HEK293T (cell line): ENCODE results near the gene CYP11A1.

Experiments used
- CTCF ChIA-PET: fragments of 350-600 bp; formaldehyde crosslinking; extraction: SDS; loops from one replicate; lab custom pipeline; 2021; ENCODE audit warnings: antibody characterized with exemption, inconsistent platforms; lab: Yijun Ruan, JAX
- POLR2A ChIA-PET: fragments of 350-600 bp; formaldehyde crosslinking; extraction: SDS; loops from one replicate; lab custom pipeline; 2020; ENCODE audit warnings: antibody characterized with exemption, inconsistent platforms; lab: Yijun Ruan, JAX
- DNase-seq: peaks from one replicate; pipeline ENCODE4 v3.0.0; 2012; ENCODE audit warnings: mixed read lengths; ENCODE audit errors: extremely low spot score
- ARNT ChIP-seq: fragments of 450-650 bp; IDR thresholded peaks from 2 replicates; pipeline ENCODE4 v1.6.1; 2017; ENCODE audit warnings: mild to moderate bottlenecking
- BHLHE40 ChIP-seq: fragments of 450-650 bp; IDR thresholded peaks from 2 replicates; pipeline ENCODE4 v1.6.1; 2016; ENCODE audit warnings: mild to moderate bottlenecking, moderate library complexity, borderline replicate concordance
- CTBP1 ChIP-seq: fragments of 450-650 bp; IDR thresholded peaks from 2 replicates; pipeline ENCODE4 v1.6.1; 2016; ENCODE audit warnings: borderline replicate concordance
- ELF4 ChIP-seq: fragments of 450-650 bp; IDR thresholded peaks from 2 replicates; pipeline ENCODE4 v1.6.1; 2017; ENCODE audit warnings: antibody characterized with exemption
- FOXA1 ChIP-seq: fragments of 450-650 bp; IDR thresholded peaks from 2 replicates; pipeline ENCODE4 v1.6.1; 2016; ENCODE audit warnings: mild to moderate bottlenecking
- FOXK2 ChIP-seq: fragments of 450-650 bp; IDR thresholded peaks from 2 replicates; pipeline ENCODE4 v1.6.1; 2016; ENCODE audit warnings: mild to moderate bottlenecking
- FOXM1 ChIP-seq: fragments of 450-650 bp; IDR thresholded peaks from 2 replicates; pipeline ENCODE4 v1.6.1; 2017; ENCODE audit warnings: mild to moderate bottlenecking, borderline replicate concordance
- HDGF ChIP-seq: fragments of 450-650 bp; IDR thresholded peaks from 2 replicates; pipeline ENCODE4 v1.6.1; 2017; ENCODE audit warnings: antibody characterized with exemption, borderline replicate concordance
- L3MBTL2 ChIP-seq: fragments of 450-650 bp; conservative IDR thresholded peaks from 2 replicates; pipeline ENCODE4 v1.6.1; 2016; ENCODE audit warnings: mild to moderate bottlenecking
- LEF1 ChIP-seq: fragments of 450-650 bp; IDR thresholded peaks from 2 replicates; pipeline ENCODE4 v1.6.1; 2017; ENCODE audit warnings: mild to moderate bottlenecking, borderline replicate concordance
- NFRKB ChIP-seq: fragments of 450-650 bp; IDR thresholded peaks from 2 replicates; pipeline ENCODE4 v1.6.1; 2016; ENCODE audit warnings: mild to moderate bottlenecking, moderate library complexity
- PKNOX1 ChIP-seq: fragments of 450-650 bp; IDR thresholded peaks from 2 replicates; pipeline ENCODE4 v1.6.1; 2016
- SP1 ChIP-seq: fragments of 450-650 bp; IDR thresholded peaks from 2 replicates; pipeline ENCODE4 v1.6.1; 2017
- SUZ12 ChIP-seq: fragments of 450-650 bp; IDR thresholded peaks from 2 replicates; pipeline ENCODE4 v1.6.1; 2016; ENCODE audit warnings: mild to moderate bottlenecking
- TARDBP ChIP-seq: fragments of 450-650 bp; IDR thresholded peaks from 2 replicates; pipeline ENCODE4 v1.6.1; 2016
- ZNF384 ChIP-seq: fragments of 450-650 bp; IDR thresholded peaks from 2 replicates; pipeline ENCODE4 v1.6.1; 2016

CYP11A1 gene

GRCh38 chr15:74302821-74303359, 64.6 kb downstream of the CYP11A1 start:
- TF ChIP-seq L3MBTL2 (no peak), TARDBP (no peak), FOXA1 (no peak), SUZ12 (no peak), PKNOX1 (no peak)
- ChIA-PET CTCF (interaction anchor here (1.0 kb wide), 1 partner anchor 175 kb away, joined by 6 read pairs; no protein-coding TSS in a partner anchor), POLR2A (no interaction called here)
- DNase-seq = peak; percentile 66

GRCh38 chr15:74301583-74302361, 65.7 kb downstream of the CYP11A1 start:
- DNase-seq = no peak
- TF ChIP-seq ELF4 (no peak), ARNT (no peak), TARDBP (no peak), ZNF384 (no peak), L3MBTL2 (no peak), NFRKB (no peak), HDGF (no peak), BHLHE40 (no peak), LEF1 (no peak), FOXM1 (no peak), FOXA1 (no peak), PKNOX1 (no peak), CTBP1 (no peak), FOXK2 (no peak), SUZ12 (no peak), SP1 (no peak)
- ChIA-PET POLR2A (no interaction called here), CTCF (interaction anchor here (0.6 kb wide), 1 partner anchor 19 kb away, joined by 5 read pairs; no protein-coding TSS in a partner anchor)

- TF ChIP-seq FOXA1 (no peak), LEF1 (no peak), TARDBP (no peak), HDGF (no peak), ZNF384 (no peak), FOXK2 (no peak), NFRKB (no peak), PKNOX1 (no peak), FOXM1 (no peak), ARNT (no peak), L3MBTL2 (no peak)
- DNase-seq = no peak
- ChIA-PET CTCF (interaction anchor here (0.6 kb wide), 1 partner anchor 38 kb away, joined by 4 read pairs; no protein-coding TSS in a partner anchor), POLR2A (no interaction called here)
Observed at GRCh38 chr15:74300057-74300795, 67.2 kb downstream of the CYP11A1 start.

GRCh38 chr15:74297887-74298286, 69.6 kb downstream of the CYP11A1 start:
- CTCF ChIA-PET = interaction anchor here (0.6 to 2.2 kb wide), 3 partner anchors 10 to 14 kb away, joined by 3 to 8 read pairs (median 3); no protein-coding TSS in a partner anchor
- POLR2A ChIA-PET = no interaction called here
- TF ChIP-seq FOXK2 (no peak), HDGF (no peak), PKNOX1 (no peak), LEF1 (no peak), SP1 (no peak), ZNF384 (no peak), TARDBP (no peak), FOXA1 (no peak), NFRKB (no peak), SUZ12 (no peak), ARNT (no peak), BHLHE40 (no peak), ELF4 (no peak), FOXM1 (no peak), L3MBTL2 (no peak), CTBP1 (no peak)
- DNase-seq = no peak

GRCh38 chr15:74295800-74296199, 71.6 kb downstream of the CYP11A1 start:
- TF ChIP-seq ARNT (no peak), SP1 (no peak), TARDBP (no peak), L3MBTL2 (no peak), FOXK2 (no peak), LEF1 (no peak), PKNOX1 (no peak)
- ChIA-PET POLR2A (no interaction called here), CTCF (interaction anchor here (1.3 kb wide), 2 partner anchors 12 to 65 kb away, joined by 3 read pairs; no protein-coding TSS in a partner anchor)
- no peak for DNase-seq
